ENCODE measurements around the gene COQ8A. TPM values are rescaled to one million over a fixed set of nuclear protein-coding genes. Genes with fewer than 3 reads are reported as not detected.

The COQ8A gene
- total and polyA plus RNA-seq, 2 donors from 2014 or later: 29.4 to 44.1 TPM

DNA sequence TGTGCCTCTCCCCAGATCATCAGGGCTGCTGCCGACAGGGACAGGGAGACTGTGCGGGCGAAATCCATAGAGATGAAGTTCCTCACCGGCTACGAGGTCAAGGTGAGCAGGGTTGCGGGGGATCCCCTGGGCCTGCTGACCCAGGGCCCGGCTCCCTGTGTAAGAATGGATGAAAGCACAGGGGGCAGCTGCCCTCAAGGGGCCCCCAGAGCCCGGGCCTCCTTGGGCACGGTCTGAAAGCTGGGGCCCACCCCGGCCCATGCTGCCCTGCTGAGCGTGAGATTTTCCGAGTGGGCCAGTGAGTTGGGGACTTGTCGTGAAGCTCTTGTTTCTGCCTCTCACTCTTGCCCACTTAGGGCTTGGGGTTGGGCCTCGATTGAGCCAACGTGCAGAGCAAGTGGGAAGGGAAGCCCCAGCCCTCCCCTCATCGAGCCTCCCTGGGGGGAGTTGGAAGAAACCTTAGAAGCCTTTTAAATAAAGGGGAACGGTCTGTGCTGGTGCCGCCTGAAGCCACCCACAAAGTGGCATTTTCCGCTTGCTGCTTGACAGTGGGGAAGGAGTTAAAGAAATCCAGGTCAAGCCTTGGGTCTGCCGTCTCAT lies 45.2 kb downstream of the COQ8A start:
- H3K36me3 ChIP-seq (ENCODE audit: control insufficient read depth in 2 of 3, insufficient read depth in 3 of 3, low read length in 3 of 3): peaks cover 0 to 19% (median 9%) of the 10 kb centered on the region in 3 donors
- intact Hi-C loops (cut with DNase I): no loop called here
- TF ChIP-seq, protein P1, sequence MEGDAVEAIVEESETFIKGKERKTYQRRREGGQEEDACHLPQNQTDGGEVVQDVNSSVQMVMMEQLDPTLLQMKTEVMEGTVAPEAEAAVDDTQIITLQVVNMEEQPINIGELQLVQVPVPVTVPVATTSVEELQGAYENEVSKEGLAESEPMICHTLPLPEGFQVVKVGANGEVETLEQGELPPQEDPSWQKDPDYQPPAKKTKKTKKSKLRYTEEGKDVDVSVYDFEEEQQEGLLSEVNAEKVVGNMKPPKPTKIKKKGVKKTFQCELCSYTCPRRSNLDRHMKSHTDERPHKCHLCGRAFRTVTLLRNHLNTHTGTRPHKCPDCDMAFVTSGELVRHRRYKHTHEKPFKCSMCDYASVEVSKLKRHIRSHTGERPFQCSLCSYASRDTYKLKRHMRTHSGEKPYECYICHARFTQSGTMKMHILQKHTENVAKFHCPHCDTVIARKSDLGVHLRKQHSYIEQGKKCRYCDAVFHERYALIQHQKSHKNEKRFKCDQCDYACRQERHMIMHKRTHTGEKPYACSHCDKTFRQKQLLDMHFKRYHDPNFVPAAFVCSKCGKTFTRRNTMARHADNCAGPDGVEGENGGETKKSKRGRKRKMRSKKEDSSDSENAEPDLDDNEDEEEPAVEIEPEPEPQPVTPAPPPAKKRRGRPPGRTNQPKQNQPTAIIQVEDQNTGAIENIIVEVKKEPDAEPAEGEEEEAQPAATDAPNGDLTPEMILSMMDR (IDR thresholded peaks at IDR 0.05; ENCODE audit: borderline replicate concordance, extremely low read depth, insufficient read depth): no peak

DNA sequence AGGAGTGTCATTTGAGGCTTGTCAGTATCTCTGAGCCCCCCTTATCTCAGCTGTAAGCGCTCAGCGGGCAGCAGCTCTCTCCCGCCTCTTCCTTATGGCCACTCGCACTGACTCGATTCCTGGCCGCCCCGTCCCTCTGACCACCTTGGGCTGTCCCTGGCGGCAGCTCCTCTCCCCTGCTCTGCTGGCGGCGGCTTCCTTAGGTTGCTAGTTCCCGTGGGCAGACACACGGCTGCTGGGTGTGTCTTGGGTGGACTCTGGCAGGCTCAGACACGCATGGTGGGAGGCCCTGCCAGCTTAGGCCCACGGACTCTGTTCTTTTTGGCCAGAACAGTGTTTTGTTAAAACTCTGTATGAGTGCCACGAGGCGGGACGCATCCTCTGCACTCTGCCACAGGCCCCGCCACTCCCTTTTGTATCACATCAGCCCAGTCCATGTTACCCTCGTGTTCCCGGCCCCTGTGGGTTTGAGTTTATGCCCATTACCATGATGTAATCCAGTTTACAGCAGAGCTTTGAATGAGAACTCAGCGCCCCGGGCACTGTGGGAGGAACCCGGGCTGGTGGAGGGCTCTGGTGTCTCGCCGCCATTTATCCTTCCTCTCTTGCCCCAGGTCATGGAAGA lies 45.9 kb downstream of the COQ8A start:
- Histone ChIP-seq H3K36me3 (ENCODE audit: control insufficient read depth in 2 of 3, insufficient read depth in 3 of 3, low read length in 3 of 3) (peaks cover 0 to 19% (median 9%) of the 10 kb centered on the region in 3 donors), H3K4me3 (ENCODE audit: low read length in 3 of 3) (no peak overlapping the region), H3K9ac (ENCODE audit: low read length in 3 of 3) (no peak overlapping the region), H3K27me3 (ENCODE audit: control insufficient read depth, insufficient read depth, low read length) (no peaks in the 10 kb centered on the region), H3K4me1 (ENCODE audit: control insufficient read depth in 2 of 3, insufficient read depth in 2 of 3, low read depth in 1 of 3, low read length in 3 of 3) (peaks cover 0 to 9% (median 6%) of the 10 kb centered on the region in 3 donors), H3K27ac (ENCODE audit: low read depth in 2 of 2, low read length in 2 of 2) (no peak overlapping the region), H3K9me3 (ENCODE audit: control insufficient read depth in 2 of 3, insufficient read depth in 1 of 3, low read length in 3 of 3) (no peaks in the 10 kb centered on the region)
- DNase-seq (peak in 1 of 5 donors; percentile 66), FAIRE-seq (no peak)
- intact Hi-C loops (cut with DNase I): no loop called here
- TF ChIP-seq, protein P1 (IDR thresholded peaks at IDR 0.05; ENCODE audit: borderline replicate concordance, extremely low read depth, insufficient read depth): no peak

More for the DNA sequence above, 45.2 kb downstream of the COQ8A start:
- Histone ChIP-seq H3K4me3 (ENCODE audit: low read length in 3 of 3) (no peak overlapping the region), H3K27ac (ENCODE audit: low read depth in 2 of 2, low read length in 2 of 2) (no peak overlapping the region), H3K9ac (ENCODE audit: low read length in 3 of 3) (no peak overlapping the region), H3K4me1 (ENCODE audit: control insufficient read depth in 2 of 3, insufficient read depth in 2 of 3, low read depth in 1 of 3, low read length in 3 of 3) (peaks cover 0 to 6% (median 2%) of the 10 kb centered on the region in 3 donors), H3K27me3 (ENCODE audit: control insufficient read depth, insufficient read depth, low read length) (no peaks in the 10 kb centered on the region), H3K9me3 (ENCODE audit: control insufficient read depth in 2 of 3, insufficient read depth in 1 of 3, low read length in 3 of 3) (no peaks in the 10 kb centered on the region)
- peak in 1 of 5 donors; percentile 61 for DNase-seq
- FAIRE-seq: no peak

DNA sequence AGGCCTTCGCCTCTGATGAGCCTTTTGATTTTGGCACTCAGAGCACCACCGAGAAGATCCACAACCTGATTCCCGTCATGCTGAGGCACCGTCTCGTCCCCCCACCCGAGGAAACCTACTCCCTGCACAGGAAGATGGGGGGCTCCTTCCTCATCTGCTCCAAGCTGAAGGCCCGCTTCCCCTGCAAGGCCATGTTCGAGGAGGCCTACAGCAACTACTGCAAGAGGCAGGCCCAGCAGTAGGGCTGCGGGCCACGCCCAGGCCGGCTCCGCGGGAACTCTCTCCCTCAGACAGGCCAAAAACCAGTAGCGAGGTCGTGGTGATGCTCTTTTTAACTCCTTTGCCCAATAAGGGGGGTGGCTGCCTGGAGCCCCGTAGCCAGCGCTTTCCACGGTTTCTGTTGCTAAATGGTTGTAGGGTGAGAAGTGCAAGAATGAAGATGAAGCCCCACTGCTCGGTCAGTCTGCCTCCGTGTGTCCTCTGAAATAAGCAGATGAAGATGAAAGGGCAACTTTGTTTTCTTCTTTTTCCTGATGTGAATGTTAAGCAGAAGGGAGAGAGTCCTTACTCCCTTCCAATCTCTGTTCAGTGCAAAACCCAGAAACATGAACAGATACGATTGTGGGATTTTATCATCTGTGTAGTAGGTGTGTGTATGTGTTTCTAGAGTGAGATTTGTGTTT lies 46.5 kb downstream of the COQ8A start:
- intact Hi-C loops (cut with DNase I): no loop called here
- H3K36me3 ChIP-seq (ENCODE audit: control insufficient read depth in 2 of 3, insufficient read depth in 3 of 3, low read length in 3 of 3): peaks cover 0 to 19% (median 9%) of the 10 kb centered on the region in 3 donors
- DNase-seq: peak in 1 of 5 donors; percentile 56

More for the DNA sequence above, 46.5 kb downstream of the COQ8A start:
- no peak for FAIRE-seq
- Histone ChIP-seq H3K27me3 (ENCODE audit: control insufficient read depth, insufficient read depth, low read length) (no peaks in the 10 kb centered on the region), H3K9me3 (ENCODE audit: control insufficient read depth in 2 of 3, insufficient read depth in 1 of 3, low read length in 3 of 3) (no peaks in the 10 kb centered on the region), H3K4me1 (ENCODE audit: control insufficient read depth in 2 of 3, insufficient read depth in 2 of 3, low read depth in 1 of 3, low read length in 3 of 3) (peaks cover 0 to 6% (median 5%) of the 10 kb centered on the region in 3 donors), H3K4me3 (ENCODE audit: low read length in 3 of 3) (no peak overlapping the region), H3K9ac (ENCODE audit: low read length in 3 of 3) (no peak overlapping the region), H3K27ac (ENCODE audit: low read depth in 2 of 2, low read length in 2 of 2) (no peak overlapping the region)
- TF ChIP-seq, protein P1 (IDR thresholded peaks at IDR 0.05; ENCODE audit: borderline replicate concordance, extremely low read depth, insufficient read depth): no peak
